ENCODE data around the gene SUPT3H. TPM values are rescaled to one million over a fixed set of nuclear protein-coding genes. Genes with fewer than 3 reads are reported as not detected.

The SUPT3H gene
- total and polyA plus RNA-seq, 2 of the 8 experiments (the other 6 are each of a cell fraction or from before 2014, with no cell fraction given) = 18.8 to 23.0 TPM

GRCh38 chr6:44808148-44808547, 569.6 kb downstream of the SUPT3H start (continued):
- no peak for TF ChIP-seq CHD7 (IDR thresholded peaks at IDR 0.05; ENCODE audit: insufficient replicate concordance, low read length)
- TF ChIP-seq POLR2A (IDR thresholded peaks at IDR 0.05; ENCODE audit: control extremely low read depth in 1 of 2, low read depth in 2 of 2, low read length in 2 of 2) = no peak
- no peak for TF ChIP-seq ZNF274 (IDR thresholded peaks at IDR 0.05; ENCODE audit: borderline replicate concordance, extremely low read depth, low read length)
- no peak for TF ChIP-seq CTCF (IDR thresholded peaks at IDR 0.05; ENCODE audit: control extremely low read depth in 1 of 3, insufficient read depth in 1 of 3, low read depth in 1 of 3, low read length in 3 of 3)
- TF ChIP-seq ASH2L (IDR thresholded peaks at IDR 0.05; ENCODE audit: low read length) = no peak
- no peak for TF ChIP-seq SP1 (IDR thresholded peaks at IDR 0.05; ENCODE audit: low read depth, low read length)
- no peak for TF ChIP-seq SRF (IDR thresholded peaks at IDR 0.05; ENCODE audit: low read depth, low read length)
- TF ChIP-seq EGR1 (IDR thresholded peaks at IDR 0.05; ENCODE audit: borderline replicate concordance, low read depth, low read length) = no peak
- no peak for TF ChIP-seq SAP30 (IDR thresholded peaks at IDR 0.05; ENCODE audit: insufficient read depth, insufficient replicate concordance, low read length)
- TF ChIP-seq SP4 (IDR thresholded peaks at IDR 0.05; ENCODE audit: low read length) = no peak
